GM12874 (cell line): Measurements from ENCODE around the gene ADARB2.

Experiments
- CTCF ChIP-seq: IDR thresholded peaks from 2 replicates; pipeline ENCODE4 v1.5.1; 2011; ENCODE audit warnings: low read depth, mild to moderate bottlenecking, control low read depth, low read length, moderate library complexity; ENCODE audit not compliant: insufficient read depth

Gene ADARB2

GRCh38 chr10:1200866-1201807 lies 536.2 kb downstream of the ADARB2 start:
- TF ChIP-seq CTCF = no peak

GRCh38 chr10:1199897-1200721 lies 537.2 kb downstream of the ADARB2 start:
- no peak for TF ChIP-seq CTCF

- TF ChIP-seq CTCF = no peak
These were observed 538.0 kb downstream of the ADARB2 start for GRCh38 chr10:1199345-1199673.

GRCh38 chr10:1198453-1199344 lies 538.6 kb downstream of the ADARB2 start:
- no peak for TF ChIP-seq CTCF

- no peak for TF ChIP-seq CTCF
These were observed 539.9 kb downstream of the ADARB2 start for GRCh38 chr10:1197384-1197783.

GRCh38 chr10:1196656-1197055 lies 540.7 kb downstream of the ADARB2 start:
- TF ChIP-seq CTCF = no peak
